Mesenchymal stem cell (in vitro differentiated cells and primary cell): Measurements from ENCODE around the gene CD248.

Experiments used
- DNase-seq: peaks from one replicate; pipeline ENCODE4 v3.0.0-alpha.2; 2013
- H2AFZ ChIP-seq: one replicate; pipeline ENCODE4 v1.6.1; 2013; ENCODE audit warnings: low read depth, mild to moderate bottlenecking, control low read depth, inconsistent platforms, low read length, moderate library complexity
- H2AK5ac ChIP-seq: 2 replicates; pipeline ENCODE4 v1.6.1; 2013; ENCODE audit warnings: low read length, moderate library complexity, mild to moderate bottlenecking, inconsistent platforms; ENCODE audit not compliant: severe bottlenecking
- H2BK120ac ChIP-seq: one replicate; pipeline ENCODE4 v1.6.1; 2013; ENCODE audit warnings: low read depth, mild to moderate bottlenecking, inconsistent platforms, low read length, moderate library complexity
- H2BK12ac ChIP-seq, 2 experiments: one replicate each; pipeline ENCODE4 v1.6.1; 2013; ENCODE audit warnings: inconsistent platforms in 2 of 2, low read length in 2 of 2, mild to moderate bottlenecking in 2 of 2, moderate library complexity in 2 of 2, control low read depth in 1 of 2
- H2BK15ac ChIP-seq: one replicate; pipeline ENCODE4 v1.6.1; 2013; ENCODE audit warnings: mild to moderate bottlenecking, low read depth, inconsistent platforms; ENCODE audit not compliant: poor library complexity, severe bottlenecking
- H2BK5ac ChIP-seq: 2 replicates; pipeline ENCODE4 v1.6.1; 2013; ENCODE audit warnings: low read depth, mild to moderate bottlenecking, low read length, control low read depth, inconsistent platforms; ENCODE audit not compliant: poor library complexity, severe bottlenecking
- H3K14ac ChIP-seq, 2 experiments: one replicate each; pipeline ENCODE4 v1.6.1; 2013; ENCODE audit warnings: inconsistent platforms in 2 of 2, low read length in 2 of 2, control low read depth in 1 of 2, mild to moderate bottlenecking in 1 of 2, moderate library complexity in 1 of 2
- H3K18ac ChIP-seq, 2 experiments: one replicate each; pipeline ENCODE4 v1.6.1; 2013; ENCODE audit warnings: inconsistent platforms in 2 of 2, low read length in 2 of 2, control low read depth in 1 of 2, low read depth in 1 of 2, mild to moderate bottlenecking in 1 of 2
- H3K23ac ChIP-seq, 2 experiments: one replicate each; pipeline ENCODE4 v1.6.1; 2013; ENCODE audit warnings: inconsistent platforms in 2 of 2, low read length in 2 of 2, mild to moderate bottlenecking in 2 of 2, moderate library complexity in 2 of 2, control low read depth in 1 of 2
- H3K27ac ChIP-seq: 2 replicates; pipeline ENCODE4 v1.5.1; 2013; ENCODE audit warnings: mild to moderate bottlenecking, moderate library complexity, low read length, control low read depth, inconsistent platforms; ENCODE audit not compliant: poor library complexity, severe bottlenecking
- H3K27me3 ChIP-seq, 2 experiments: 2 replicates each; pipeline versions ENCODE4 v1.6.1 to v1.7.0; 2013; ENCODE audit warnings: low read length in 2 of 2, mild to moderate bottlenecking in 2 of 2, moderate library complexity in 2 of 2, control low read depth in 1 of 2, inconsistent platforms in 1 of 2; ENCODE audit not compliant: control insufficient read depth in 1 of 2, insufficient read depth in 1 of 2
- H3K36me3 ChIP-seq, 2 experiments: 2 replicates each; pipeline versions ENCODE4 v1.6.1 to v1.7.0; 2013; ENCODE audit warnings: low read length in 2 of 2, control low read depth in 1 of 2, inconsistent platforms in 1 of 2, low read depth in 1 of 2, mild to moderate bottlenecking in 1 of 2; ENCODE audit not compliant: insufficient read depth in 2 of 2, control insufficient read depth in 1 of 2
- H3K4ac ChIP-seq, 2 experiments: one replicate each; pipeline ENCODE4 v1.6.1; 2013; ENCODE audit warnings: inconsistent platforms in 2 of 2, low read length in 2 of 2, mild to moderate bottlenecking in 2 of 2, moderate library complexity in 2 of 2, control low read depth in 1 of 2, low read depth in 1 of 2
- H3K4me1 ChIP-seq: 2 replicates; pipeline ENCODE4 v1.6.1; 2013; ENCODE audit warnings: low read depth, low read length, control low read depth; ENCODE audit not compliant: control insufficient read depth, insufficient read depth
- H3K4me2 ChIP-seq: 2 replicates; pipeline ENCODE4 v1.6.1; 2013; ENCODE audit warnings: low read length, mild to moderate bottlenecking, inconsistent platforms; ENCODE audit not compliant: poor library complexity, severe bottlenecking
- H3K4me3 ChIP-seq, 2 experiments: 2 replicates each; pipeline versions ENCODE4 v1.5.1 to v1.7.0; 2013; ENCODE audit warnings: low read length in 2 of 2, mild to moderate bottlenecking in 2 of 2, control low read depth in 1 of 2, low read depth in 1 of 2; ENCODE audit not compliant: insufficient read depth in 1 of 2
- H3K79me1 ChIP-seq: replicated peaks from 2 replicates; pipeline ENCODE4 v1.6.1; 2013; ENCODE audit warnings: mild to moderate bottlenecking, control low read depth, low read length, inconsistent platforms; ENCODE audit not compliant: poor library complexity, severe bottlenecking
- H3K9ac ChIP-seq: 2 replicates; pipeline ENCODE4 v1.7.0; 2013; ENCODE audit warnings: mild to moderate bottlenecking, low read length, moderate library complexity
- H3K9me3 ChIP-seq: 2 replicates; pipeline ENCODE4 v1.7.0; 2013; ENCODE audit warnings: mild to moderate bottlenecking, low read length; ENCODE audit not compliant: control insufficient read depth
- H4K8ac ChIP-seq: one replicate; pipeline ENCODE4 v1.6.1; 2013; ENCODE audit warnings: inconsistent platforms, mild to moderate bottlenecking, low read length, moderate library complexity
- H4K91ac ChIP-seq: one replicate; pipeline ENCODE4 v1.6.1; 2013; ENCODE audit warnings: mild to moderate bottlenecking, low read length, inconsistent platforms
- WGBS: methylation state at CpG from one replicate; pipeline ENCODE4 v1.1.7; 2013; ENCODE audit warnings: mixed read lengths; 5-methylcytosine and 5-hydroxymethylcytosine counted together

CD248 gene

GRCh38 chr11:66299186-66299585 is 17.7 kb downstream of the CD248 start:
- Histone ChIP-seq H3K4me3 (no peak overlapping the region), H2AFZ (no peak overlapping the region), H3K27me3 (peaks cover 16 to 28% of the 10 kb centered on the region in 2 experiments), H3K18ac (no peak overlapping the region), H2BK15ac (no peak overlapping the region), H2BK12ac (no peak overlapping the region), H2AK5ac (no peak overlapping the region), H3K79me1 (no peaks in the 10 kb centered on the region), H3K27ac (no peak overlapping the region), H4K8ac (no peak overlapping the region), H3K4me2 (no peak overlapping the region), H3K36me3 (peaks cover 0 to 11% of the 10 kb centered on the region in 2 experiments), H3K9me3 (no peaks in the 10 kb centered on the region), H3K14ac (no peak overlapping the region), H2BK5ac (no peak overlapping the region), H4K91ac (no peak overlapping the region), H3K23ac (no peak overlapping the region), H3K4me1 (no peaks in the 10 kb centered on the region), H3K4ac (no peak overlapping the region), H3K9ac (no peak overlapping the region), H2BK120ac (no peak overlapping the region)
- WGBS, result 87% methylated on average over 3 of the region's 3 CpGs
- DNase-seq, result no peak

DNA sequence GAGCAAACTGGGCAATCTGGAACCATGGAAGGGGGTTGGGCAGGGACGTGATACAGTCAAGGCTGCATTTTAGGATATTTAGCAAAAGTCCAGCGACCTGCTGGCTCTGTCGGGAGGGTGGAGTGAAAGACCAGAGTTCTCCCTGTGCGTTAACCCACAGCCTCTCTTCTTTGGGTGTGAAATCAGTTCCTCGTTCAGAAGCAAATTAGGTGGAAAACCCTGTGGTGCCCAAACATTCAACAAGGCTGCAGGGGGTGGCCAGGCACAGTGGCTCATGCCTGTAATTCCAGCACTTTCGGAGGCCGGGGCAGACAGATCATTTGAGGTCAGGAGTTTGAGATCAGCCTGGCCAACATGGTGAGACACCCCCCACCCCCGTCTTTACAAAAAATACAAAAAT is 19.2 kb downstream of the CD248 start:
- no peak overlapping the region for H3K14ac ChIP-seq
- H3K23ac ChIP-seq, result no peak overlapping the region
- no peak overlapping the region for H2AFZ ChIP-seq
- H3K4ac ChIP-seq, result no peak overlapping the region
- H4K8ac ChIP-seq, result no peak overlapping the region
- no peak overlapping the region for H3K4me2 ChIP-seq
- H3K36me3 ChIP-seq, result peaks cover 0 to 11% of the 10 kb centered on the region in 2 experiments
- no peak overlapping the region for H2AK5ac ChIP-seq
- no peak overlapping the region for H2BK12ac ChIP-seq
- no peak overlapping the region for H3K18ac ChIP-seq
- H2BK15ac ChIP-seq, result no peak overlapping the region
- no peak overlapping the region for H3K4me3 ChIP-seq
- H3K9me3 ChIP-seq, result no peaks in the 10 kb centered on the region
- no peaks in the 10 kb centered on the region for H3K79me1 ChIP-seq
- H3K27ac ChIP-seq, result no peak overlapping the region
- WGBS, result 53% methylated on average over 8 of the region's 8 CpGs
- H4K91ac ChIP-seq, result no peak overlapping the region
- no peak for DNase-seq
- H3K4me1 ChIP-seq, result peaks cover 3% of the 10 kb centered on the region
- H3K9ac ChIP-seq, result no peak overlapping the region
- peaks cover 31 to 44% of the 10 kb centered on the region in 2 experiments for H3K27me3 ChIP-seq
- no peak overlapping the region for H2BK5ac ChIP-seq
- H2BK120ac ChIP-seq, result no peak overlapping the region

DNA sequence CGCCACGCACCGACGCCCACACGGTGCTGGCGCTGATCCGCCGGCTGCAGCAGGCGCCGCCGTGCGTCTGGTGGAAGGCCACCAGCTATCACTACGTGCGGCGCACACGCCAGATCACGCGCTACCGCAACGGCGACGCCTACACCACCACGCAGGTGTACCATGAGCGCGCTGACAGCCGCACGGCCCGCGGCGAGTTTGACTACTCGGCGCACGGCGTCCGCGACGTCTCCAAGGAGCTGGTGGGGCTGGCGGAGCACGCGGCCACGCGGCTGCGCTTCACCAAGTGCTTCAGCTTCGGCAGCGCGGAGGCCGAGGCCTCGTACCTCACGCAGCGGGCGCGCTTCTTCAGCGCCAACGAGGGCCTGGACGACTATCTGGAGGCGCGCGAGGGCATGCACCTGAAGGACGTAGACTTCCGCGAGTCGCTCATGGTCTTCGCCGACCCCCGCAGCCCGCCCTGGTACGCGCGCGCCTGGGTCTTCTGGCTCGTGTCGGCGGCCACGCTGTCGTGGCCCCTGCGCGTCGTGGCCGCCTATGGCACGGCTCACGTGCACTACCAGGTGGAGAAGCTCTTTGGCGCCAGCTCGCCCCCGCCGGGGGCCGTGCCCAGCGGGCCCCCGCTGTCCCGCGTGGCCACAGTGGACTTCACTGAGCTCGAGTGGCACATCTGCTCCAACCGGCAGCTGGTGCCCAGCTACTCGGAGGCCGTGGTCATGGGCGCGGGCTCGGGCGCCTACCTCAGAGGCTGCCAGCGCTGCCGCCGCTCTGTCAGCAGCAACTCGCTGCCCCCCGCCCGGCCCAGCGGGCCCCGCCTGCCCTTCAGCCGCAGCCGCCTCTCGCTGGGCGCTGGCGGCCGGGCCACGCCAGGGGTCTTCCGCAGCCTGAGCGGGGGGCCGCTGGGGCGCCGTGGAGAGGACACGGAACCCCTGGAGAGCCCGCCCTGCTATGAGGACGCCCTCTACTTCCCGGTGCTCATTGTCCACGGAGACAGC is 21.9 kb downstream of the CD248 start:
- Histone ChIP-seq H3K4ac (no peak overlapping the region), H2BK5ac (no peak overlapping the region), H3K4me3 (peak overlapping the region in 1 of 2 experiments; percentile 35)

More for the DNA sequence above, 21.9 kb downstream of the CD248 start:
- no peaks in the 10 kb centered on the region for H3K9me3 ChIP-seq
- no peak for DNase-seq
- H3K4me2 ChIP-seq, result no peak overlapping the region
- no peaks in the 10 kb centered on the region for H3K79me1 ChIP-seq
- H4K8ac ChIP-seq, result no peak overlapping the region
- no peak overlapping the region for H2BK15ac ChIP-seq
- H2BK120ac ChIP-seq, result no peak overlapping the region
- WGBS, result 95% methylated on average over 121 of the region's 123 CpGs
- peaks cover 46 to 57% of the 10 kb centered on the region in 2 experiments for H3K27me3 ChIP-seq
- no peak overlapping the region for H3K23ac ChIP-seq
- no peak overlapping the region for H3K14ac ChIP-seq
- H3K9ac ChIP-seq, result no peak overlapping the region
- no peak overlapping the region for H3K18ac ChIP-seq
- no peak overlapping the region for H2AK5ac ChIP-seq
- H4K91ac ChIP-seq, result no peak overlapping the region
- no peak overlapping the region for H2BK12ac ChIP-seq
- no peak overlapping the region for H3K27ac ChIP-seq
- H3K36me3 ChIP-seq, result peaks cover 0 to 11% of the 10 kb centered on the region in 2 experiments
- no peak overlapping the region for H2AFZ ChIP-seq
- H3K4me1 ChIP-seq, result peaks cover 19% of the 10 kb centered on the region
